ENCODE measurements around the gene EYA3.
A peak's percentile ranks its signal among the peaks of the same experiment; 100 is the strongest.

The EYA3 gene

DNA sequence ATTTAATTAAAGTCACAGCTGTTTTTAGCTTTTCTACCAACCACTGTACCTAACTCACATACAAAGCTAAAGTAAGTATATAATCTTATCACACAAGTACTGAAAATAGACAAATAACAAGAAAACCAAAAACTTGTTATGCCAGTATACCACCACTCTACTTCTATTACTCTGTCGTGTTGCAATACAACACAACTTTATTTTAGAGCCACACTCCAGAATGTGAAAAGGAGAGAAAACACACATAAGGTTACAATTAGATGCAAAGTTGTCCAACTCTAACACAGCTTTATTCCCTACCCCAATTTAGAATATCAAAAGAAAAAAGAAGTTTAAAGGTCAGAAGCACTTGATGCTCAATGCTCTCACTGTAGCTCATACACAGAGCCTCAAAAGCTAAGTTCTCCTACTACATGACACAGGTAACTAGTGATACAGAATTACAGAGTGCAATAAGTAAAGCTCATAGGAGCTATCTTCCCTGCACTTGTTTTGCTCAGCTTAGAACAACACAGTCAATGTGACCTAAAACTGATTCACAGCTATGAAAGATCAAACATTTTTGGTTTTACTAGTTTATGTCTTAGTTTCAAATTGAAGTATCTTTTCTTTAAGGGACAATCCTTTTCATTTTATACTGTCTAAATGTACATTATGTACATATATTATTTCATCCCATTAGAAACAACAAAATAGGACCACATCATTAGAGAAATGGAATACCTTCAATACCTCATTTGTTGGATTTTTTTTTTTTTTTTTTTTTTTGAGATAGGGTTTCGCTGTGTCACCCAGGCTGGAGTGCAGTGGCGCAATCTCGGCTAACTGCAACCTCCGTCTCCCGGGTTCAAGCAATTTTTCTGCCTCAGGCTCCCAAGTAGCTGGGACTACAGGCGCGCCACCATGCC lies 29.2 kb downstream of the EYA3 start:
- Histone ChIP-seq H3K79me1 (ENCODE audit: low read length) (no peaks in the 10 kb centered on the region), H3K4me2 (ENCODE audit: low read length) (no peak overlapping the region), H2BK5ac (ENCODE audit: low read depth, low read length, poor library complexity) (no peak overlapping the region), H3K9ac (ENCODE audit: low read length) (no peak overlapping the region), H3K27ac (ENCODE audit: low read depth, low read length) (no peak overlapping the region), H3K14ac (ENCODE audit: low read length) (no peak overlapping the region), H3K4me1 (ENCODE audit: control insufficient read depth in 1 of 2, insufficient read depth in 2 of 2, low read length in 2 of 2) (no peaks in the 10 kb centered on the region), H3K4ac (ENCODE audit: low read depth, low read length) (no peak overlapping the region), H3K36me3 (ENCODE audit: control insufficient read depth in 1 of 2, insufficient read depth in 2 of 2, low read length in 2 of 2) (peaks cover 0 to 1% of the 10 kb centered on the region in 2 experiments), H4K8ac (ENCODE audit: low read depth, low read length) (no peak overlapping the region), H3K23ac (ENCODE audit: low read length) (no peak overlapping the region), H4K12ac (ENCODE audit: low read depth, low read length) (no peak overlapping the region), H2BK120ac (ENCODE audit: insufficient read depth, low read length, poor library complexity) (no peak overlapping the region), H3K27me3 (ENCODE audit: insufficient read depth, low read length) (no peaks in the 10 kb centered on the region), H3K4me3 (ENCODE audit: low read depth, low read length) (no peak overlapping the region), H2AK5ac (ENCODE audit: low read length) (no peak overlapping the region), H3K79me2 (ENCODE audit: control insufficient read depth, insufficient read depth, low read length, poor library complexity) (no peaks in the 10 kb centered on the region), H4K91ac (ENCODE audit: low read depth, low read length) (no peak overlapping the region), H3K18ac (ENCODE audit: low read length) (no peak overlapping the region), H2BK12ac (ENCODE audit: low read length) (no peak overlapping the region), H2AFZ (ENCODE audit: insufficient read depth, low read length, poor library complexity) (no peak overlapping the region), H3K9me3 (ENCODE audit: insufficient read depth, low read depth, low read length) (no peaks in the 10 kb centered on the region)
- no CpG with 5 or more reads among the region's 8 CpGs for WGBS (ENCODE audit: extremely low coverage, insufficient coverage, insufficient read length)
- no peak for DNase-seq

DNA sequence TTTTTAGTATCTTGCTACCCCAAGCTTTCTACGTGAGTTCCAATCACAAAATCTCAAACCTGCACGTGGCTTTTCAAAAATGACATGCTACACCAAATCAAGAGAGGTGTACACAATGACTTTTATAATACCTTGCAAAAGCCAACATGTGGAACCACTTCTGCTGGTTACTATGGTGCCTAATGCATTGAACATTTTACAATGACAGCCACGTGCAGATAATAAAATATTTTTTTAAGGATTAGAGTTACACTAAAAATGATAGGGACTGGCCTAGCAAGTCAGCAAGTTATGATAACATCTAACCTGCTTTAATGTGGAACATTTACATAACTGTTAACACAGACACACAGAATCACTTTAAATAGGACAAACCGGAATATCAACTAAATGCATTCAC lies 30.2 kb downstream of the EYA3 start:
- Histone ChIP-seq H4K91ac (ENCODE audit: low read depth, low read length) (no peak overlapping the region), H3K9me3 (ENCODE audit: insufficient read depth, low read depth, low read length) (no peaks in the 10 kb centered on the region), H2AK5ac (ENCODE audit: low read length) (no peak overlapping the region), H3K79me2 (ENCODE audit: control insufficient read depth, insufficient read depth, low read length, poor library complexity) (no peaks in the 10 kb centered on the region), H3K79me1 (ENCODE audit: low read length) (no peaks in the 10 kb centered on the region), H3K36me3 (ENCODE audit: control insufficient read depth in 1 of 2, insufficient read depth in 2 of 2, low read length in 2 of 2) (peaks cover 0 to 1% of the 10 kb centered on the region in 2 experiments), H3K18ac (ENCODE audit: low read length) (no peak overlapping the region), H3K27ac (ENCODE audit: low read depth, low read length) (no peak overlapping the region), H3K4me3 (ENCODE audit: low read depth, low read length) (no peak overlapping the region), H4K12ac (ENCODE audit: low read depth, low read length) (no peak overlapping the region), H2BK120ac (ENCODE audit: insufficient read depth, low read length, poor library complexity) (no peak overlapping the region), H3K9ac (ENCODE audit: low read length) (no peak overlapping the region), H2AFZ (ENCODE audit: insufficient read depth, low read length, poor library complexity) (no peak overlapping the region), H3K27me3 (ENCODE audit: insufficient read depth, low read length) (no peaks in the 10 kb centered on the region), H4K8ac (ENCODE audit: low read depth, low read length) (no peak overlapping the region), H2BK12ac (ENCODE audit: low read length) (no peak overlapping the region), H3K23ac (ENCODE audit: low read length) (no peak overlapping the region), H3K4me1 (ENCODE audit: control insufficient read depth in 1 of 2, insufficient read depth in 2 of 2, low read length in 2 of 2) (no peaks in the 10 kb centered on the region), H3K4me2 (ENCODE audit: low read length) (no peak overlapping the region), H2BK5ac (ENCODE audit: low read depth, low read length, poor library complexity) (no peak overlapping the region), H3K14ac (ENCODE audit: low read length) (no peak overlapping the region), H3K4ac (ENCODE audit: low read depth, low read length) (no peak overlapping the region)
- peak in 1 of 2 donors; percentile 18 for DNase-seq
- no CpG with 5 or more reads among the region's 4 CpGs for whole genome bisulfite sequencing (ENCODE audit: extremely low coverage, insufficient coverage, insufficient read length)

DNA sequence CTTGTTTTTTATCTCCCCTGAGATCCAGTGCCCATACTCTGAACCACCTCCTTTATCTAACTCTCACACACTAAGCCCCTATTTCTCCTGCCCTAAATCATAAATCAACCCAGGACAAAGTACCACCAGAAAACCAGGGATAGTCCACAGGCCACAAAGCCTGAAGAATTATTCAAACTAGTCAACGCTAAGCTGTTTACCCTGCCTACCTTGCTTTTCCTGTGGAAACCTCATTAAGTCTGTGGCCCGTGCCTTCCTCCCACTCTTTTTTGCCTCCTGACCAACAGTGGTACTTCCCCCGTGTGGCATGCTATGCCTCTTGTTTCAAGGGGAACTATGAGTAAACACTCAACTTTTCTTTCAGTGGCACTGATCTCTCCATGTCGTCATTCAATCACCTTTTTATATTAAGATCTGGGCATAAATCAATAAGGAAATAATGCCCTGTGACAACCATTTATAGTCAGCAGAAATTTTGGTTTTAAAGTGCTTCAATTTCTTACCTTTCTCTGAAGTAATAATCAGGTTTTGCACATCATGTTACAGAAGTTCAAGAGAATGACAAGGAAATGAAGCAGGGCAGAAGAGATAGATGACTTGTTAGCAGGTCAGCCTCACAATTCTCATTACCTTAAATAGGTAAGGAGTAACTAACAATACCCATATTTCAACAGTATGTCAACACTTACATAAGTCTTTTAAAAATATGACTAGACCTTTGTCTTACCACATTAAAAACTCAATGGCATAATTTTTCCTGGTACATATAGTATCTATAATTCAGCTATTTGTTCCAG lies 32.1 kb downstream of the EYA3 start:
- no peak overlapping the region for H3K4me2 ChIP-seq (ENCODE audit: low read length)
- no peak overlapping the region for H2AK5ac ChIP-seq (ENCODE audit: low read length)
- no peaks in the 10 kb centered on the region for H3K27me3 ChIP-seq (ENCODE audit: insufficient read depth, low read length)
- no peak overlapping the region for H2BK12ac ChIP-seq (ENCODE audit: low read length)
- no peak overlapping the region for H3K27ac ChIP-seq (ENCODE audit: low read depth, low read length)
- H3K36me3 ChIP-seq (ENCODE audit: control insufficient read depth in 1 of 2, insufficient read depth in 2 of 2, low read length in 2 of 2), result peaks cover 2 to 5% of the 10 kb centered on the region in 2 experiments
- no peak overlapping the region for H2BK5ac ChIP-seq (ENCODE audit: low read depth, low read length, poor library complexity)
- H4K8ac ChIP-seq (ENCODE audit: low read depth, low read length), result no peak overlapping the region
- no peak overlapping the region for H4K91ac ChIP-seq (ENCODE audit: low read depth, low read length)
- H3K4me3 ChIP-seq (ENCODE audit: low read depth, low read length), result no peak overlapping the region
- no peak for DNase-seq
- no peak overlapping the region for H2AFZ ChIP-seq (ENCODE audit: insufficient read depth, low read length, poor library complexity)
- H3K79me2 ChIP-seq (ENCODE audit: control insufficient read depth, insufficient read depth, low read length, poor library complexity), result no peaks in the 10 kb centered on the region
- no peak overlapping the region for H3K18ac ChIP-seq (ENCODE audit: low read length)
- H3K4ac ChIP-seq (ENCODE audit: low read depth, low read length), result no peak overlapping the region
- no peak overlapping the region for H4K12ac ChIP-seq (ENCODE audit: low read depth, low read length)
- no peak overlapping the region for H2BK120ac ChIP-seq (ENCODE audit: insufficient read depth, low read length, poor library complexity)
- no peak overlapping the region for H3K14ac ChIP-seq (ENCODE audit: low read length)
- H3K4me1 ChIP-seq (ENCODE audit: control insufficient read depth in 1 of 2, insufficient read depth in 2 of 2, low read length in 2 of 2), result no peaks in the 10 kb centered on the region
- H3K9ac ChIP-seq (ENCODE audit: low read length), result no peak overlapping the region
- no peaks in the 10 kb centered on the region for H3K9me3 ChIP-seq (ENCODE audit: insufficient read depth, low read depth, low read length)
- no peak overlapping the region for H3K23ac ChIP-seq (ENCODE audit: low read length)
- H3K79me1 ChIP-seq (ENCODE audit: low read length), result no peaks in the 10 kb centered on the region
- no CpG with 5 or more reads among the region's 4 CpGs for WGBS (ENCODE audit: extremely low coverage, insufficient coverage, insufficient read length)

DNA sequence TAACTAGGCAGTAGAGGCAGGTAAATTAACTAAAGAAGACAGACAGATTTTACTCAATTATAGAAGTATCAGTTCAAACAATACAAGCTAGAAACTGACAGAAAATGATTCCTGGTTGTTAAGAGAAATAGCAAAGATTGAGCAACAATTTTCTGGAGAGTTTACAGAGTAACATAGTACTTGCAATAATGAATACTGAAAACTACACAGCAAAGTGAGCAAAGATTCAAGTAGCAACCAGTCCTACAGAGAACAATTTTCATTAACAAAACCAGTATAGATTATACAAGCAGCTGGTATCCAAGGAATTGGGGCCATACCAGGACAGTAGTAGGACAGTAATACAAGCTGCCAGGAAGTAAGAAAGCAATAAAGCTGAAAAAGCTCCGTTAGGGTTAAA lies 37.6 kb downstream of the EYA3 start:
- WGBS (ENCODE audit: extremely low coverage, insufficient coverage, insufficient read length), result no CpG with 5 or more reads among the region's 1 CpG

More for the DNA sequence above, 37.6 kb downstream of the EYA3 start:
- no peak overlapping the region for H4K8ac ChIP-seq (ENCODE audit: low read depth, low read length)
- H3K36me3 ChIP-seq (ENCODE audit: control insufficient read depth in 1 of 2, insufficient read depth in 2 of 2, low read length in 2 of 2), result peaks cover 3 to 9% of the 10 kb centered on the region in 2 experiments
- H3K79me1 ChIP-seq (ENCODE audit: low read length), result no peaks in the 10 kb centered on the region
- H3K4me2 ChIP-seq (ENCODE audit: low read length), result no peak overlapping the region
- no peak overlapping the region for H4K91ac ChIP-seq (ENCODE audit: low read depth, low read length)
- H3K4me3 ChIP-seq (ENCODE audit: low read depth, low read length), result no peak overlapping the region
- H2BK12ac ChIP-seq (ENCODE audit: low read length), result no peak overlapping the region
- H3K4ac ChIP-seq (ENCODE audit: low read depth, low read length), result no peak overlapping the region
- H3K14ac ChIP-seq (ENCODE audit: low read length), result no peak overlapping the region
- H2BK5ac ChIP-seq (ENCODE audit: low read depth, low read length, poor library complexity), result no peak overlapping the region
- no peaks in the 10 kb centered on the region for H3K27me3 ChIP-seq (ENCODE audit: insufficient read depth, low read length)
- no peak overlapping the region for H3K23ac ChIP-seq (ENCODE audit: low read length)
- no peaks in the 10 kb centered on the region for H3K9me3 ChIP-seq (ENCODE audit: insufficient read depth, low read depth, low read length)
- H2AK5ac ChIP-seq (ENCODE audit: low read length), result no peak overlapping the region
- no peak overlapping the region for H3K9ac ChIP-seq (ENCODE audit: low read length)
- no peak overlapping the region for H3K18ac ChIP-seq (ENCODE audit: low read length)
- H3K4me1 ChIP-seq (ENCODE audit: control insufficient read depth in 1 of 2, insufficient read depth in 2 of 2, low read length in 2 of 2), result no peaks in the 10 kb centered on the region
- H3K27ac ChIP-seq (ENCODE audit: low read depth, low read length), result no peak overlapping the region
- no peak overlapping the region for H2AFZ ChIP-seq (ENCODE audit: insufficient read depth, low read length, poor library complexity)
- H4K12ac ChIP-seq (ENCODE audit: low read depth, low read length), result no peak overlapping the region
- DNase-seq, result no peak
- no peak overlapping the region for H2BK120ac ChIP-seq (ENCODE audit: insufficient read depth, low read length, poor library complexity)
- no peaks in the 10 kb centered on the region for H3K79me2 ChIP-seq (ENCODE audit: control insufficient read depth, insufficient read depth, low read length, poor library complexity)

Data from trophoblast cell (in vitro differentiated cells and primary cell).